GM12891 (cell line): ENCODE measurements around the gene UGT2B7.

Source experiments
- DNase-seq: peaks from one replicate; pipeline ENCODE4 v3.0.0; 2011; ENCODE audit warnings: low spot score; ENCODE audit not compliant: insufficient read length
- FAIRE-seq: peaks from 2 replicates; lab custom pipeline; 2011; peaks lifted over from hg19 to GRCh38; lab: Jason Lieb, UNC
- PAX5 ChIP-seq: IDR thresholded peaks from 2 replicates; pipeline ENCODE4 v1.6.1; 2011; ENCODE audit warnings: low read length, moderate library complexity, mild to moderate bottlenecking; ENCODE audit not compliant: insufficient read depth, severe bottlenecking
- POLR2A ChIP-seq: IDR thresholded peaks from 2 replicates; pipeline ENCODE4 v1.6.1; 2011; ENCODE audit warnings: low read depth, low read length, control low read depth
- POLR2AphosphoS5 ChIP-seq: IDR thresholded peaks from 2 replicates; pipeline ENCODE4 v1.6.1; 2011; ENCODE audit warnings: low read depth, low read length, control low read depth
- POU2F2 ChIP-seq: IDR thresholded peaks from 2 replicates; pipeline ENCODE4 v1.6.1; 2011; ENCODE audit warnings: low read depth, mild to moderate bottlenecking, control low read depth, low read length, moderate library complexity
- SPI1 ChIP-seq: IDR thresholded peaks from 2 replicates; pipeline ENCODE4 v1.6.1; 2011; ENCODE audit warnings: low read depth, low read length, control low read depth
- TAF1 ChIP-seq: IDR thresholded peaks from 2 replicates; pipeline ENCODE4 v1.6.1; 2011; ENCODE audit warnings: low read depth, low read length, control low read depth

UGT2B7 gene

DNA sequence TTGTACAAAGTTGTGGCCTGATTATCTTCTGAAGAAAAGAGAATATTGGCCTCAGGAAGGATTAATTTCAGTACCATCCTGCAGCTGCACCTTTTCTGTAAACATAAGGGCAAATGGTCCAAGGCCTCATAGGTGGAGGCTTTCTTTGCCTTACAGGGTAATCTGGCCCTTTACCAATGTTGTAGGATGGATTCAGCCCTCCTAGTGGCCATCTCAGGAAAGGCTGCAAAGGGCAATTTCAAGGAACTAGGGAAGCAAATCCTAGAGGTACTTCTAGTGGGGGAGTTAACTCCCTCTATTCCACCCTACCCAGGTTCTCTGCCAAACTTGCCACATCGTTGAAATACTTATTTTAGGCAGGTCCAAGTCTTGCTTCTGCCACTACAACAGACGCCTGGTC, 60.6 kb downstream of the UGT2B7 start:
- DNase-seq (no peak), FAIRE-seq (no peak)
- TF ChIP-seq POLR2A (no peak), SPI1 (no peak), POLR2AphosphoS5 (no peak), POU2F2 (no peak), PAX5 (no peak), TAF1 (no peak)
